SK-N-SH (cell line): ENCODE measurements around the gene CLDN19.

Experiments
- CHD2 ChIP-seq: fragments of 150-350 bp; IDR thresholded peaks from 2 replicates; pipeline ENCODE4 v1.6.1; 2018; ENCODE audit warnings: low read length; ENCODE audit not compliant: partially characterized antibody
- EZH2phosphoT487 ChIP-seq: fragments of 200-600 bp; sonication (generic); IDR thresholded peaks from 2 replicates; pipeline ENCODE4 v1.6.1; 2017; ENCODE audit warnings: low read depth, mixed run types, mild to moderate bottlenecking, antibody characterized with exemption, moderate library complexity, borderline replicate concordance
- FOXM1 ChIP-seq: IDR thresholded peaks from 2 replicates; pipeline ENCODE4 v1.4.0; 2012; ENCODE audit warnings: low read depth, mild to moderate bottlenecking
- RFX5 ChIP-seq: IDR thresholded peaks from 2 replicates; pipeline ENCODE4 v1.6.1; 2012; ENCODE audit warnings: mild to moderate bottlenecking, improper control_type of control experiment, low read length
- RXRA ChIP-seq: IDR thresholded peaks from 2 replicates; pipeline ENCODE4 v1.4.0; 2012; ENCODE audit warnings: low read depth, mild to moderate bottlenecking, borderline replicate concordance
- SMC3 ChIP-seq: IDR thresholded peaks from 2 replicates; pipeline ENCODE4 v1.6.1; 2012; ENCODE audit warnings: low read depth, low read length, improper control_type of control experiment
- TF ChIP-seq, protein P1 (sequence below): fragments of 200-600 bp; sonication (generic); IDR thresholded peaks from 2 replicates; pipeline ENCODE4 v1.6.1; 2017; ENCODE audit warnings: antibody characterized with exemption, mild to moderate bottlenecking, moderate library complexity
- TF ChIP-seq, protein P2 (sequence below): fragments of 150-350 bp; IDR thresholded peaks from 2 replicates; pipeline ENCODE4 v1.6.1; 2016; ENCODE audit warnings: mild to moderate bottlenecking, low read depth, low read length

DNA sequence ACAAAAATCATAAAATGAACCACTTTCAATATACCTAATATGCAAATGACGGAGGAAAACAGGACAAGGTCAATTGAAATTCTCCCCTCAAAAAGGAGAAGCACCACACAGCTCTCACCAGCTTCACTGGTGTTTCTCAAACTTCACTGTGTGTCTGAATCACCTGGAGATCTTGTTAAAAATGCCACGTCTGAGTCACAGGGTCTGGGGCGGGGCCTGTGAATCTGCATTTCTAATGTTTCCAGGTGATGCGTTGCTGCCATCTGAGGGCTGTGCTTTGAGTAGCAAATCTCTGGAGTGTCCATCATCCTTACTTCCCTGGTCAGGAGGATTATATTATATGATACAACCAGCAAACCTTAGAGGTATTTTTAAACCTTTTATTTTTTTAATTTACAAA, 9.0 kb downstream of the CLDN19 start:
- TF ChIP-seq CHD2 = no peak
- TF ChIP-seq, protein P1, sequence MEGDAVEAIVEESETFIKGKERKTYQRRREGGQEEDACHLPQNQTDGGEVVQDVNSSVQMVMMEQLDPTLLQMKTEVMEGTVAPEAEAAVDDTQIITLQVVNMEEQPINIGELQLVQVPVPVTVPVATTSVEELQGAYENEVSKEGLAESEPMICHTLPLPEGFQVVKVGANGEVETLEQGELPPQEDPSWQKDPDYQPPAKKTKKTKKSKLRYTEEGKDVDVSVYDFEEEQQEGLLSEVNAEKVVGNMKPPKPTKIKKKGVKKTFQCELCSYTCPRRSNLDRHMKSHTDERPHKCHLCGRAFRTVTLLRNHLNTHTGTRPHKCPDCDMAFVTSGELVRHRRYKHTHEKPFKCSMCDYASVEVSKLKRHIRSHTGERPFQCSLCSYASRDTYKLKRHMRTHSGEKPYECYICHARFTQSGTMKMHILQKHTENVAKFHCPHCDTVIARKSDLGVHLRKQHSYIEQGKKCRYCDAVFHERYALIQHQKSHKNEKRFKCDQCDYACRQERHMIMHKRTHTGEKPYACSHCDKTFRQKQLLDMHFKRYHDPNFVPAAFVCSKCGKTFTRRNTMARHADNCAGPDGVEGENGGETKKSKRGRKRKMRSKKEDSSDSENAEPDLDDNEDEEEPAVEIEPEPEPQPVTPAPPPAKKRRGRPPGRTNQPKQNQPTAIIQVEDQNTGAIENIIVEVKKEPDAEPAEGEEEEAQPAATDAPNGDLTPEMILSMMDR = peak; percentile 37
- TF ChIP-seq, protein P2, sequence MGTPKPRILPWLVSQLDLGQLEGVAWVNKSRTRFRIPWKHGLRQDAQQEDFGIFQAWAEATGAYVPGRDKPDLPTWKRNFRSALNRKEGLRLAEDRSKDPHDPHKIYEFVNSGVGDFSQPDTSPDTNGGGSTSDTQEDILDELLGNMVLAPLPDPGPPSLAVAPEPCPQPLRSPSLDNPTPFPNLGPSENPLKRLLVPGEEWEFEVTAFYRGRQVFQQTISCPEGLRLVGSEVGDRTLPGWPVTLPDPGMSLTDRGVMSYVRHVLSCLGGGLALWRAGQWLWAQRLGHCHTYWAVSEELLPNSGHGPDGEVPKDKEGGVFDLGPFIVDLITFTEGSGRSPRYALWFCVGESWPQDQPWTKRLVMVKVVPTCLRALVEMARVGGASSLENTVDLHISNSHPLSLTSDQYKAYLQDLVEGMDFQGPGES = no peak
- no peak for TF ChIP-seq SMC3
- no peak for TF ChIP-seq RXRA
- no peak for TF ChIP-seq RFX5
- TF ChIP-seq EZH2phosphoT487 = no peak
- no peak for TF ChIP-seq FOXM1
